ENCODE data around the gene AGTPBP1. TPM values are rescaled to one million over a fixed set of nuclear protein-coding genes. Genes with fewer than 3 reads are reported as not detected.
A peak's percentile ranks its signal among the peaks of the same experiment; 100 is the strongest.

Gene AGTPBP1
- total and polyA plus RNA-seq, 11 donors = 7.1 to 72.4 (median 47.1) TPM

- peak in 2 of 4 donors; percentile 57 to 72 for ATAC-seq
Observed at GRCh38 chr9:85534340-85534739, 207.4 kb downstream of the AGTPBP1 start.

GRCh38 chr9:85533538-85533937 is 208.2 kb downstream of the AGTPBP1 start:
- Histone ChIP-seq H3K36me3 (no peaks in the 10 kb centered on the region), H3K4me1 (peaks cover 0 to 44% (median 16%) of the 10 kb centered on the region in 12 donors), H3K9me3 (peaks cover 0 to 5% (median 0%) of the 10 kb centered on the region in 12 donors), H3K27ac (no peak overlapping the region), H3K4me3 (no peak overlapping the region), H3K27me3 (no peaks in the 10 kb centered on the region)
- no peak for TF ChIP-seq CTCF (IDR thresholded peaks at IDR 0.05)
- TF ChIP-seq POLR2A (IDR thresholded peaks at IDR 0.05) = no peak
- DNase-seq = no peak
- ATAC-seq = no peak
- intact Hi-C loops (cut with DNase I) = loop anchor here in 2 of 10 donors (10.0 kb wide), 2 partner anchors 79 to 99 kb away; no protein-coding TSS in a partner anchor
- WGBS, 4 donors = 95 to 96% (median 95%) methylated on average over 4 of the region's 4 CpGs

More at GRCh38 chr9:85534340-85534739, 207.4 kb downstream of the AGTPBP1 start:
- Histone ChIP-seq H3K9me3 (peaks cover 0 to 5% (median 0%) of the 10 kb centered on the region in 12 donors), H3K27me3 (no peaks in the 10 kb centered on the region), H3K4me3 (no peak overlapping the region), H3K27ac (peak overlapping the region in 3 of 12 donors; percentile 9 to 19 (median 15)), H3K4me1 (peaks cover 0 to 37% (median 15%) of the 10 kb centered on the region in 12 donors), H3K36me3 (no peaks in the 10 kb centered on the region)
- intact Hi-C loops (cut with DNase I) = loop anchor here in 2 of 10 donors (10.0 kb wide), 2 partner anchors 80 to 100 kb away; no protein-coding TSS in a partner anchor
- DNase-seq = peak in 3 of 5 donors; percentile 34 to 58 (median 38)
- 67 to 84% (median 78%) methylated on average over 7 to 8 of the region's 8 CpGs for WGBS, 4 donors
- TF ChIP-seq POLR2A (IDR thresholded peaks at IDR 0.05) (no peak), CTCF (IDR thresholded peaks at IDR 0.05) (no peak)

GRCh38 chr9:85530721-85531120 is 211.0 kb downstream of the AGTPBP1 start:
- no peaks in the 10 kb centered on the region for H3K27me3 ChIP-seq
- no peak overlapping the region for H3K4me3 ChIP-seq
- peak in 1 of 5 donors; percentile 41 for DNase-seq
- intact Hi-C loops (cut with DNase I) = loop anchor here in 2 of 10 donors (10.0 kb wide), 2 partner anchors 76 to 96 kb away; no protein-coding TSS in a partner anchor
- TF ChIP-seq POLR2A (IDR thresholded peaks at IDR 0.05) (no peak), CTCF (IDR thresholded peaks at IDR 0.05) (no peak)
- H3K4me1 ChIP-seq = peaks cover 0 to 51% (median 20%) of the 10 kb centered on the region in 12 donors
- H3K36me3 ChIP-seq = no peaks in the 10 kb centered on the region
- H3K27ac ChIP-seq = no peak overlapping the region
- no peak for ATAC-seq
- 43 to 56% (median 44%) methylated on average over 5 of the region's 5 CpGs for WGBS, 4 donors
- peaks cover 0 to 14% (median 0%) of the 10 kb centered on the region in 12 donors for H3K9me3 ChIP-seq

GRCh38 chr9:85528607-85529006 is 213.1 kb downstream of the AGTPBP1 start:
- 85 to 92% (median 88%) methylated on average over 4 of the region's 4 CpGs for WGBS, 4 donors
- Histone ChIP-seq H3K9me3 (peaks cover 0 to 14% (median 0%) of the 10 kb centered on the region in 12 donors), H3K4me3 (no peak overlapping the region), H3K27ac (peak overlapping the region in 11 of 12 donors; percentile 59 to 85 (median 80)), H3K4me1 (peaks cover 0 to 39% (median 16%) of the 10 kb centered on the region in 12 donors), H3K27me3 (peaks cover 0 to 8% (median 0%) of the 10 kb centered on the region in 9 donors), H3K36me3 (no peaks in the 10 kb centered on the region)
- intact Hi-C loops (cut with DNase I) = no loop called here
- DNase-seq (no peak), ATAC-seq (peak; percentile 1 to 55 (median 28))
- TF ChIP-seq POLR2A (IDR thresholded peaks at IDR 0.05) (no peak), CTCF (IDR thresholded peaks at IDR 0.05) (no peak)
